ENCODE results near the gene TAOK1.

Gene TAOK1

GRCh38 chr17:29442451-29442850, 52.3 kb downstream of the TAOK1 start:
- DNase-seq (ENCODE audit: low read depth), result no peak
- no peak overlapping the region for H3K4me3 ChIP-seq (ENCODE audit: low read length)
- no peak for TF ChIP-seq CTCF (conservative IDR thresholded peaks at IDR 0.05; ENCODE audit: low read depth, low read length)

GRCh38 chr17:29443041-29443739, 53.0 kb downstream of the TAOK1 start:
- DNase-seq (ENCODE audit: low read depth), result no peak
- no peak overlapping the region for H3K4me3 ChIP-seq (ENCODE audit: low read length)
- TF ChIP-seq CTCF (conservative IDR thresholded peaks at IDR 0.05; ENCODE audit: low read depth, low read length), result no peak

GRCh38 chr17:29444589-29444988, 54.4 kb downstream of the TAOK1 start:
- DNase-seq (ENCODE audit: low read depth), result peak; percentile 17
- no peak for TF ChIP-seq CTCF (conservative IDR thresholded peaks at IDR 0.05; ENCODE audit: low read depth, low read length)
- H3K4me3 ChIP-seq (ENCODE audit: low read length), result no peak overlapping the region

GRCh38 chr17:29445844-29446243, 55.7 kb downstream of the TAOK1 start:
- TF ChIP-seq CTCF (conservative IDR thresholded peaks at IDR 0.05; ENCODE audit: low read depth, low read length), result no peak
- H3K4me3 ChIP-seq (ENCODE audit: low read length), result no peak overlapping the region
- DNase-seq (ENCODE audit: low read depth), result no peak

GRCh38 chr17:29449865-29450671, 59.9 kb downstream of the TAOK1 start:
- no peak for DNase-seq (ENCODE audit: low read depth)
- TF ChIP-seq CTCF (conservative IDR thresholded peaks at IDR 0.05; ENCODE audit: low read depth, low read length), result no peak
- H3K4me3 ChIP-seq (ENCODE audit: low read length), result no peak overlapping the region

GRCh38 chr17:29451121-29451742, 61.1 kb downstream of the TAOK1 start:
- H3K4me3 ChIP-seq (ENCODE audit: low read length), result no peak overlapping the region
- TF ChIP-seq CTCF (conservative IDR thresholded peaks at IDR 0.05; ENCODE audit: low read depth, low read length), result no peak
- DNase-seq (ENCODE audit: low read depth), result no peak
